ENCODE results near the gene ABAT.

DNA sequence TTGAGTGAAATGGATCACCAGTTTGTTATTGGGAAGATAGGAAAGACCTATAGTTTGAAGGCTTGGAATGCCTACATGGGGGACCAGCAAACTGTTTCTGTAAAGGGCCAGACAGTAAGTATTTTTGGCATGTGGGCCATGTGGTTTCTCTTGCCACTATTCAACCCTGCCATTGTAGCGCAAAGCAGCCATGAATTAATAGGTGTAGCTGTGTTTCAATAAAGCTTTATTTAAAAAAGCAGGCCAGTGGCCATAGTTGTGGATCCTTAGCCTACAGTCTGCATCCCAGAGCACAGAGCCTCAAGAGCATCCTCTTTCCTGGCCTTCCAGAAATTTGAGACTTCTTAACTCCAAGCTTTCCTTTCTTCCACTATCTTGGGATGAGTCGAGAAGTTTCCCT, 29.3 kb downstream of the ABAT start:
- TF ChIP-seq POLR2A (IDR thresholded peaks at IDR 0.05) (no peak), POLR2AphosphoS5 (IDR thresholded peaks at IDR 0.05) (no peak)
- TF ChIP-seq, protein P1, sequence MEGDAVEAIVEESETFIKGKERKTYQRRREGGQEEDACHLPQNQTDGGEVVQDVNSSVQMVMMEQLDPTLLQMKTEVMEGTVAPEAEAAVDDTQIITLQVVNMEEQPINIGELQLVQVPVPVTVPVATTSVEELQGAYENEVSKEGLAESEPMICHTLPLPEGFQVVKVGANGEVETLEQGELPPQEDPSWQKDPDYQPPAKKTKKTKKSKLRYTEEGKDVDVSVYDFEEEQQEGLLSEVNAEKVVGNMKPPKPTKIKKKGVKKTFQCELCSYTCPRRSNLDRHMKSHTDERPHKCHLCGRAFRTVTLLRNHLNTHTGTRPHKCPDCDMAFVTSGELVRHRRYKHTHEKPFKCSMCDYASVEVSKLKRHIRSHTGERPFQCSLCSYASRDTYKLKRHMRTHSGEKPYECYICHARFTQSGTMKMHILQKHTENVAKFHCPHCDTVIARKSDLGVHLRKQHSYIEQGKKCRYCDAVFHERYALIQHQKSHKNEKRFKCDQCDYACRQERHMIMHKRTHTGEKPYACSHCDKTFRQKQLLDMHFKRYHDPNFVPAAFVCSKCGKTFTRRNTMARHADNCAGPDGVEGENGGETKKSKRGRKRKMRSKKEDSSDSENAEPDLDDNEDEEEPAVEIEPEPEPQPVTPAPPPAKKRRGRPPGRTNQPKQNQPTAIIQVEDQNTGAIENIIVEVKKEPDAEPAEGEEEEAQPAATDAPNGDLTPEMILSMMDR (IDR thresholded peaks at IDR 0.05): no peak
